Measurements from ENCODE around the gene NAAA. TPM values are rescaled to one million over a fixed set of nuclear protein-coding genes. Genes with fewer than 3 reads are reported as not detected.

The NAAA gene
- total RNA-seq, 1 experiment from 2014 or later: 2.7 TPM

DNA sequence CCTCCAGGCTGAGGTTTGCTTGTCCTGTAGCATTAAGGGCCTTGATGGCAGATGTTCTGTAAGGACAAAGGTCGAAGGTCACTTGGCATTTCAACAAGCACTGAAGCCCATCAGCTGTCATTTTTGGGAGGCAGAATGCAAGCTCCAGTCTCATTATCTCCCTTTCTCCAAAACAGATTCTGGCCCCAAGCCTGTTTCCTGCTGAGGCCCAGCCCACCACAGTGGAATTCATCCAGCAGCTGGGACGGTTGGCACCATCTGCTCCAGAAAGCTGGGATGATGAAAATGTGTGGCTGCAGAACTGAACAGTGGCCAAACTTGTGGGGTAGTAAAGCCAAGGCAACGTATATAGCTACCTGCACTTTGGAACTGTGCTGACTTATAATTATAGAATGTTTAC is 20.9 kb downstream of the NAAA start:
- Histone ChIP-seq H4K5ac (ENCODE audit: insufficient read length, low read depth, low read length) (no peak overlapping the region), H2BK12ac (ENCODE audit: insufficient read length, low read depth, low read length) (no peak overlapping the region), H3K56ac (ENCODE audit: insufficient read length, low read depth, low read length) (no peak overlapping the region), H4K20me1 (ENCODE audit: control insufficient read depth, insufficient read depth, insufficient read length) (no peaks in the 10 kb centered on the region), H4K91ac (ENCODE audit: insufficient read length, low read depth, low read length) (no peak overlapping the region), H3K14ac (ENCODE audit: insufficient read depth, low read length) (no peak overlapping the region), H3K9ac (ENCODE audit: extremely low read depth, insufficient read length, low read length) (no peak overlapping the region), H2BK5ac (ENCODE audit: insufficient read length, low read length) (no peak overlapping the region), H3K79me2 (ENCODE audit: insufficient read depth, low read length) (no peaks in the 10 kb centered on the region), H3K4me1 (ENCODE audit: insufficient read depth, low read length) (peaks cover 8% of the 10 kb centered on the region), H2AK5ac (ENCODE audit: insufficient read length, low read length) (no peak overlapping the region), H3K18ac (ENCODE audit: insufficient read length, low read depth, low read length) (no peak overlapping the region), H3T11ph (ENCODE audit: low read length) (no peak overlapping the region), H3K4me2 (ENCODE audit: insufficient read depth, insufficient read length, low read length) (no peak overlapping the region), H3K27ac (ENCODE audit: insufficient read length, low read depth, low read length) (no peak overlapping the region), H3K23ac (ENCODE audit: insufficient read length, low read depth, low read length) (no peak overlapping the region), H3K23me2 (ENCODE audit: insufficient read length, low read depth, low read length, poor library complexity, severe bottlenecking) (no peaks in the 10 kb centered on the region), H2BK20ac (ENCODE audit: low read depth, low read length, poor library complexity, severe bottlenecking) (no peak overlapping the region), H2BK15ac (ENCODE audit: low read depth, low read length) (no peak overlapping the region), H4K8ac (replicated peaks; ENCODE audit: insufficient read length, low read depth, low read length) (no peak overlapping the region), H3K79me1 (ENCODE audit: insufficient read depth, low read depth, low read length, poor library complexity, severe bottlenecking) (no peaks in the 10 kb centered on the region), H2BK120ac (ENCODE audit: low read depth, low read length, poor library complexity, severe bottlenecking) (no peak overlapping the region), H3K27me3 (ENCODE audit: insufficient read depth, low read length) (no peaks in the 10 kb centered on the region), H2AFZ (ENCODE audit: low read length) (no peak overlapping the region), H3K9me3 (ENCODE audit: control insufficient read depth, low read depth, low read length) (no peaks in the 10 kb centered on the region), H3K4ac (ENCODE audit: low read depth, low read length) (no peak overlapping the region)
- TF ChIP-seq, protein P1, sequence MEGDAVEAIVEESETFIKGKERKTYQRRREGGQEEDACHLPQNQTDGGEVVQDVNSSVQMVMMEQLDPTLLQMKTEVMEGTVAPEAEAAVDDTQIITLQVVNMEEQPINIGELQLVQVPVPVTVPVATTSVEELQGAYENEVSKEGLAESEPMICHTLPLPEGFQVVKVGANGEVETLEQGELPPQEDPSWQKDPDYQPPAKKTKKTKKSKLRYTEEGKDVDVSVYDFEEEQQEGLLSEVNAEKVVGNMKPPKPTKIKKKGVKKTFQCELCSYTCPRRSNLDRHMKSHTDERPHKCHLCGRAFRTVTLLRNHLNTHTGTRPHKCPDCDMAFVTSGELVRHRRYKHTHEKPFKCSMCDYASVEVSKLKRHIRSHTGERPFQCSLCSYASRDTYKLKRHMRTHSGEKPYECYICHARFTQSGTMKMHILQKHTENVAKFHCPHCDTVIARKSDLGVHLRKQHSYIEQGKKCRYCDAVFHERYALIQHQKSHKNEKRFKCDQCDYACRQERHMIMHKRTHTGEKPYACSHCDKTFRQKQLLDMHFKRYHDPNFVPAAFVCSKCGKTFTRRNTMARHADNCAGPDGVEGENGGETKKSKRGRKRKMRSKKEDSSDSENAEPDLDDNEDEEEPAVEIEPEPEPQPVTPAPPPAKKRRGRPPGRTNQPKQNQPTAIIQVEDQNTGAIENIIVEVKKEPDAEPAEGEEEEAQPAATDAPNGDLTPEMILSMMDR (conservative IDR thresholded peaks at IDR 0.05): no peak
- no peaks in the 10 kb centered on the region for H3K27me3 Mint-ChIP-seq (ENCODE audit: low read depth)
- no peak for DNase-seq
- peaks cover 0 to 13% (median 3%) of the 10 kb centered on the region in 3 experiments; a peak in 4 of 7 replicates for H3K36me3 Mint-ChIP-seq (ENCODE audit: insufficient read depth in 1 of 3, low read depth in 3 of 3)
- H3K27ac Mint-ChIP-seq: no peak overlapping the region; a peak in 1 of 7 replicates
- H3K9me3 Mint-ChIP-seq: no peaks in the 10 kb centered on the region
- no CpG with 5 or more reads among the region's 3 CpGs for WGBS (ENCODE audit: extremely low coverage, insufficient read length, low lambda C conversion rate)
- no peak overlapping the region for H3K4me3 Mint-ChIP-seq
- peaks cover 27 to 29% of the 10 kb centered on the region in 2 experiments for H3K4me1 Mint-ChIP-seq
